H9 (cell line): ENCODE measurements around the gene SKAP1. TPM values are rescaled to one million over a fixed set of nuclear protein-coding genes. Genes with fewer than 3 reads are reported as not detected.

ENCODE experiments used
- DNase-seq: peaks from one replicate; pipeline ENCODE4 v3.0.0-alpha.2; 2017
- H2AFZ ChIP-seq: one replicate; pipeline ENCODE4 v1.6.1; 2013; ENCODE audit warnings: mild to moderate bottlenecking, low read length, control low read depth, moderate library complexity
- H2AK5ac ChIP-seq: 2 replicates; pipeline ENCODE4 v1.6.1; 2013; ENCODE audit warnings: low read length, control low read depth, mixed read lengths; ENCODE audit not compliant: insufficient read length
- H2BK120ac ChIP-seq: one replicate; pipeline ENCODE4 v1.6.1; 2013; ENCODE audit warnings: low read depth, mild to moderate bottlenecking, low read length, control low read depth, inconsistent platforms; ENCODE audit not compliant: poor library complexity, severe bottlenecking
- H2BK12ac ChIP-seq: 2 replicates; pipeline ENCODE4 v1.6.1; 2013; ENCODE audit warnings: low read length, control low read depth, mixed read lengths, low read depth; ENCODE audit not compliant: insufficient read length
- H2BK15ac ChIP-seq: 2 replicates; pipeline ENCODE4 v1.6.1; 2013; ENCODE audit warnings: low read depth, low read length, control low read depth
- H2BK20ac ChIP-seq: one replicate; pipeline ENCODE4 v1.6.1; 2013; ENCODE audit warnings: low read depth, mild to moderate bottlenecking, low read length, control low read depth, inconsistent platforms; ENCODE audit not compliant: poor library complexity, severe bottlenecking
- H2BK5ac ChIP-seq: 2 replicates; pipeline ENCODE4 v1.6.1; 2013; ENCODE audit warnings: low read length, control low read depth, mixed read lengths; ENCODE audit not compliant: insufficient read length
- H3K14ac ChIP-seq: 2 replicates; pipeline ENCODE4 v1.6.1; 2013; ENCODE audit warnings: low read length, control low read depth; ENCODE audit not compliant: insufficient read depth
- H3K18ac ChIP-seq: 2 replicates; pipeline ENCODE4 v1.6.1; 2013; ENCODE audit warnings: low read depth, mild to moderate bottlenecking, mixed read lengths, low read length, control low read depth; ENCODE audit not compliant: insufficient read length
- H3K23ac ChIP-seq: 2 replicates; pipeline ENCODE4 v1.6.1; 2013; ENCODE audit warnings: low read length, control low read depth, mixed read lengths, low read depth; ENCODE audit not compliant: insufficient read length
- H3K23me2 ChIP-seq: 2 replicates; pipeline ENCODE4 v1.6.1; 2013; ENCODE audit warnings: low read depth, mild to moderate bottlenecking, mixed read lengths, low read length, control low read depth; ENCODE audit not compliant: insufficient read length, poor library complexity, severe bottlenecking
- H3K27ac ChIP-seq: 2 replicates; pipeline ENCODE4 v1.5.1; 2013; ENCODE audit warnings: low read length, control low read depth, mixed read lengths, low read depth; ENCODE audit not compliant: insufficient read length
- H3K27me3 ChIP-seq: 2 replicates; pipeline ENCODE4 v1.6.1; 2013; ENCODE audit warnings: low read length, control low read depth, inconsistent platforms; ENCODE audit not compliant: insufficient read depth
- H3K4ac ChIP-seq: 2 replicates; pipeline ENCODE4 v1.6.1; 2013; ENCODE audit warnings: low read depth, mild to moderate bottlenecking, control low read depth, inconsistent platforms, low read length, moderate library complexity
- H3K4me1 ChIP-seq: 2 replicates; pipeline ENCODE4 v1.6.1; 2013; ENCODE audit warnings: low read length, control low read depth, inconsistent platforms; ENCODE audit not compliant: insufficient read depth
- H3K4me2 ChIP-seq: 2 replicates; pipeline ENCODE4 v1.6.1; 2013; ENCODE audit warnings: low read length, control low read depth, mixed read lengths; ENCODE audit not compliant: insufficient read length, insufficient read depth
- H3K56ac ChIP-seq: 2 replicates; pipeline ENCODE4 v1.6.1; 2013; ENCODE audit warnings: low read depth, mild to moderate bottlenecking, mixed read lengths, low read length, control low read depth; ENCODE audit not compliant: insufficient read length
- H3K79me1 ChIP-seq: 2 replicates; pipeline ENCODE4 v1.6.1; 2013; ENCODE audit warnings: low read depth, mild to moderate bottlenecking, moderate library complexity, low read length, control low read depth, inconsistent platforms; ENCODE audit not compliant: insufficient read depth, poor library complexity, severe bottlenecking
- H3K79me2 ChIP-seq: 2 replicates; pipeline ENCODE4 v1.6.1; 2013; ENCODE audit warnings: low read length, control low read depth, inconsistent platforms; ENCODE audit not compliant: insufficient read depth
- H3K9ac ChIP-seq: 2 replicates; pipeline ENCODE4 v1.6.1; 2013; ENCODE audit warnings: low read length, control low read depth, mixed read lengths; ENCODE audit not compliant: insufficient read length; ENCODE audit errors: extremely low read depth
- H3K9me3 ChIP-seq: one replicate; pipeline ENCODE4 v1.6.1; 2013; ENCODE audit warnings: low read depth, low read length, inconsistent platforms; ENCODE audit not compliant: control insufficient read depth
- H3T11ph ChIP-seq: one replicate; pipeline ENCODE4 v1.6.1; 2013; ENCODE audit warnings: mild to moderate bottlenecking, low read length, control low read depth, inconsistent platforms
- H4K20me1 ChIP-seq: one replicate; pipeline ENCODE4 v1.6.1; 2013; ENCODE audit not compliant: control insufficient read depth, insufficient read length, insufficient read depth
- H4K5ac ChIP-seq: 2 replicates; pipeline ENCODE4 v1.6.1; 2013; ENCODE audit warnings: low read depth, mild to moderate bottlenecking, mixed read lengths, low read length, control low read depth; ENCODE audit not compliant: insufficient read length
- H4K8ac ChIP-seq: replicated peaks from 2 replicates; pipeline ENCODE4 v1.6.1; 2013; ENCODE audit warnings: low read length, control low read depth, mixed read lengths, low read depth; ENCODE audit not compliant: insufficient read length
- H4K91ac ChIP-seq: 2 replicates; pipeline ENCODE4 v1.6.1; 2013; ENCODE audit warnings: low read depth, mild to moderate bottlenecking, moderate library complexity, mixed read lengths, low read length, control low read depth; ENCODE audit not compliant: insufficient read length
- H3K27ac Mint-ChIP-seq, 3 experiments: 2 replicates in 2 of 3; 3 replicates in 1 of 3; pipeline ENCODE4 v1.8.0; 2020 to 2021; ENCODE audit warnings: mixed read lengths in 3 of 3, mild to moderate bottlenecking in 1 of 3, moderate library complexity in 1 of 3
- H3K27me3 Mint-ChIP-seq: 2 replicates; pipeline ENCODE4 v1.8.0; 2021; ENCODE audit warnings: low read depth, mild to moderate bottlenecking, moderate library complexity, mixed read lengths
- H3K36me3 Mint-ChIP-seq, 3 experiments: 2 replicates in 2 of 3; 3 replicates in 1 of 3; pipeline ENCODE4 v1.8.0; 2020 to 2021; ENCODE audit warnings: low read depth in 3 of 3, mixed read lengths in 3 of 3; ENCODE audit not compliant: insufficient read depth in 1 of 3
- H3K4me1 Mint-ChIP-seq, 2 experiments: 2 replicates each; pipeline ENCODE4 v1.8.0; 2020; ENCODE audit warnings: mixed read lengths in 2 of 2
- H3K4me3 Mint-ChIP-seq, 2 experiments: 2 replicates in 1 of 2; 3 replicates in 1 of 2; pipeline ENCODE4 v1.8.0; 2020 to 2021; ENCODE audit warnings: mild to moderate bottlenecking in 2 of 2, mixed read lengths in 2 of 2, moderate library complexity in 1 of 2
- H3K9me3 Mint-ChIP-seq, 2 experiments: 2 replicates in 1 of 2; 3 replicates in 1 of 2; pipeline ENCODE4 v1.8.0; 2020; ENCODE audit warnings: mild to moderate bottlenecking in 2 of 2, mixed read lengths in 2 of 2, moderate library complexity in 1 of 2
- CTCF ChIP-seq: fragments of 200-600 bp; sonication (generic); conservative IDR thresholded peaks from 3 replicates; pipeline ENCODE4 v1.8.0; 2021; ENCODE audit warnings: antibody characterized with exemption, mild to moderate bottlenecking
- WGBS: extraction: QIAGEN DNeasy Blood & Tissue Kit; methylation state at CpG from one replicate; pipeline ENCODE4 v1.1.7; 2013; ENCODE audit warnings: missing lambda C conversion rate, low lambda C conversion rate, mixed read lengths; ENCODE audit not compliant: insufficient read length; ENCODE audit errors: extremely low coverage; 5-methylcytosine and 5-hydroxymethylcytosine counted together
- total RNA-seq: library from RNA; stranded (reverse); gene quantifications from 2 replicates; pipeline ENCODE4 v1.2.1, GENCODE V29; 2021

Gene SKAP1
- total RNA-seq, 1 experiment from 2014 or later, result not detected

GRCh38 chr17:48479014-48479402, 49.0 kb upstream of the SKAP1 start:
- H4K8ac ChIP-seq, result no peak overlapping the region
- no peak overlapping the region for H3K14ac ChIP-seq
- no peaks in the 10 kb centered on the region for H3K27me3 ChIP-seq
- H3K23ac ChIP-seq, result no peak overlapping the region
- H3K4ac ChIP-seq, result no peak overlapping the region
- no peaks in the 10 kb centered on the region for H3K36me3 Mint-ChIP-seq
- H2BK15ac ChIP-seq, result no peak overlapping the region
- no peak overlapping the region for H3K27ac ChIP-seq
- H2AFZ ChIP-seq, result no peak overlapping the region
- H2BK20ac ChIP-seq, result no peak overlapping the region
- H2BK5ac ChIP-seq, result no peak overlapping the region
- DNase-seq, result no peak
- no peak overlapping the region for H3K18ac ChIP-seq
- H3T11ph ChIP-seq, result no peak overlapping the region
- no peaks in the 10 kb centered on the region for H3K79me2 ChIP-seq
- H3K4me2 ChIP-seq, result no peak overlapping the region
- no peak overlapping the region for H3K56ac ChIP-seq
- H2AK5ac ChIP-seq, result no peak overlapping the region
- H2BK12ac ChIP-seq, result no peak overlapping the region
- H3K4me1 ChIP-seq, result no peaks in the 10 kb centered on the region
- H4K91ac ChIP-seq, result no peak overlapping the region
- no peak for TF ChIP-seq CTCF
- H4K5ac ChIP-seq, result no peak overlapping the region
- no peak overlapping the region for H3K9ac ChIP-seq
- H2BK120ac ChIP-seq, result no peak overlapping the region
- WGBS, result no CpG with 5 or more reads among the region's 2 CpGs
- H3K4me3 Mint-ChIP-seq, result no peak overlapping the region
- H3K27me3 Mint-ChIP-seq, result peaks cover 54% of the 10 kb centered on the region
- no peaks in the 10 kb centered on the region for H3K23me2 ChIP-seq
- no peaks in the 10 kb centered on the region for H3K9me3 Mint-ChIP-seq
- H3K79me1 ChIP-seq, result no peaks in the 10 kb centered on the region
- peaks cover 5 to 9% of the 10 kb centered on the region in 2 experiments; a peak in 3 of 4 replicates for H3K4me1 Mint-ChIP-seq
- no peak overlapping the region for H3K27ac Mint-ChIP-seq
- H3K9me3 ChIP-seq, result no peaks in the 10 kb centered on the region
- no peaks in the 10 kb centered on the region for H4K20me1 ChIP-seq
